CD4-positive, CD25-positive, alpha-beta regulatory T cell (primary cell): ENCODE measurements around the gene ENHO. TPM values are rescaled to one million over a fixed set of nuclear protein-coding genes. Genes with fewer than 3 reads are reported as not detected.

ENCODE experiments used
- ATAC-seq, 2 donors: fragments of 150-1000 bp; cut with Tn5 transposase; one replicate each; pipeline ENCODE4 v1.10.0; 2021; ENCODE audit warnings: low read depth in 2 of 2, moderate number of reproducible peaks in 2 of 2, moderate library complexity in 1 of 2
- DNase-seq, 3 donors: peaks; one replicate each; pipeline versions ENCODE4 v3.0.0 to v3.0.0-alpha.2; 2012 to 2022; ENCODE audit warnings: mixed read lengths in 1 of 3
- H3K27ac ChIP-seq: one replicate; pipeline ENCODE4 v1.7.0; 2013; ENCODE audit warnings: mild to moderate bottlenecking, low read length; ENCODE audit not compliant: insufficient read depth, poor library complexity, severe bottlenecking
- H3K27me3 ChIP-seq: one replicate; pipeline ENCODE4 v1.7.0; 2013; ENCODE audit warnings: low read length; ENCODE audit not compliant: control insufficient read depth, insufficient read depth
- H3K36me3 ChIP-seq: one replicate; pipeline ENCODE4 v1.7.0; 2013; ENCODE audit warnings: mild to moderate bottlenecking, low read length, moderate library complexity; ENCODE audit not compliant: control insufficient read depth, insufficient read depth
- H3K4me1 ChIP-seq: 2 replicates; pipeline ENCODE4 v1.7.0; 2013; ENCODE audit warnings: mild to moderate bottlenecking, low read length; ENCODE audit not compliant: insufficient read depth, control insufficient read depth, poor library complexity, severe bottlenecking
- H3K4me3 ChIP-seq: one replicate; pipeline ENCODE4 v1.7.0; 2013; ENCODE audit warnings: low read depth, mild to moderate bottlenecking, low read length, moderate library complexity
- H3K9me3 ChIP-seq, 2 experiments: 1 replicate in 1 of 2; 2 replicates in 1 of 2; pipeline ENCODE4 v1.7.0; 2013; ENCODE audit warnings: low read length in 2 of 2, mild to moderate bottlenecking in 1 of 2, moderate library complexity in 1 of 2; ENCODE audit not compliant: control insufficient read depth in 2 of 2
- H3K27ac Mint-ChIP-seq, 3 donors: one replicate each; pipeline ENCODE4 v1.8.0; 2020 to 2022; ENCODE audit warnings: mild to moderate bottlenecking in 3 of 3, mixed read lengths in 3 of 3, moderate library complexity in 2 of 3
- H3K27me3 Mint-ChIP-seq: one replicate; pipeline ENCODE4 v1.8.0; 2022; ENCODE audit warnings: mild to moderate bottlenecking, mixed read lengths
- H3K36me3 Mint-ChIP-seq: one replicate; pipeline ENCODE4 v1.8.0; 2020; ENCODE audit warnings: mixed read lengths
- H3K4me1 Mint-ChIP-seq, 4 donors: one replicate each; pipeline ENCODE4 v1.8.0; 2020 to 2022; ENCODE audit warnings: mixed read lengths in 4 of 4, mild to moderate bottlenecking in 1 of 4
- H3K4me3 Mint-ChIP-seq, 4 donors: one replicate each; pipeline ENCODE4 v1.8.0; 2020 to 2022; ENCODE audit warnings: mild to moderate bottlenecking in 4 of 4, mixed read lengths in 4 of 4, moderate library complexity in 3 of 4
- H3K9me3 Mint-ChIP-seq, 7 donors: one replicate each; pipeline ENCODE4 v1.8.0; 2020 to 2022; ENCODE audit warnings: mixed read lengths in 7 of 7, mild to moderate bottlenecking in 3 of 7, moderate library complexity in 2 of 7
- polyA plus RNA-seq, 4 donors: library from polyadenylated mRNA; unstranded; fragments of 300-500 nt; fragmentation: Illumina TruSeq; gene quantifications; one replicate each; pipeline ENCODE4 v1.2.3, GENCODE V29; 2021
- total RNA-seq: library from RNA; stranded (reverse); gene quantifications from one replicate; pipeline ENCODE4 v1.2.3, GENCODE V29; 2022

ENHO gene
- total and polyA plus RNA-seq, 5 donors from 2014 or later = 0.16 to 0.37 TPM; not detected in 3

DNA sequence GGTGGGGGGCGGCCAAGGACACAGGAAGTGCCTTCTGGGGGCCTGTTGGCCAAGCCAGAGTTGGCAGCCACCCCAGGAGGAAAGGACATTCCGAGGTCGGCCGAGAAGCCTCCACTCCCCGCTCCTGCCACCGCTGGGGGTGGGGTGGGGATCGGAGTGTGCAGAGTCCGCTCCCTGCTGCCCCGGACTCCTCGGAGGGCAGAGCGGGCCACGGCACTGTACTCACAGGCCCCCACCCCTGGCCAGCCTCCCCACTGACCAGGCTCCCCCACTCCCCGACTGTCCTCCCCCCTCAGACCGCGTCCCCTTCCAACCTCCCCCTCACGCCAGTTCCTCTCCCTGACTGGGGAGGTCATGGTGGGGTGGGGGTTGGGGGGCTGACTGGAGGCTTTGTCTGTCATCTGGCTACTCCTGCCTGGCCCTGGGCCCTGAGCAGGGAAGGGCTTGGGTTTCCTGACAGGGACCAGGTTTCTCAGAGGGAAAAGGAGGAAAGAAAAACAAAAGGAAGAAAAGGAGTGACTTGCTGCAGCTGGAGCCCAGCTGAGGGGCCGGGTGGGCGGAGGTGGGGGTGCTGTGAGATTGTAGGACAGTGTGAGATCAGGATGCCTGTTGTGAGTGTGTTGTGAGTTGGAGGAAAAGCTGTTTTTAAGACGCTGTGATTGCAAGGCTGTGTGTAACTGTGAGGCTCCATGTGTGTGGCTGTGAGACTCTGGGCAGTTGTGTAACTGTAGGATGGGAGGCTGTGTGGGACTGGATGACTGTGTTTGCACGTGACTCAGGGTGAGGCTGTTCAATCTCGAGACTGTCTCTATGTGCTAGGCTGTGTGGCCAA, 37.0 kb upstream of the ENHO start:
- H3K4me1 ChIP-seq = no peaks in the 10 kb centered on the region
- H3K4me3 ChIP-seq = no peak overlapping the region
- Mint-ChIP-seq H3K27ac (no peak overlapping the region), H3K9me3 (peaks cover 0 to 7% (median 0%) of the 10 kb centered on the region in 7 donors), H3K36me3 (no peaks in the 10 kb centered on the region), H3K27me3 (peaks cover 21% of the 10 kb centered on the region), H3K4me3 (no peak overlapping the region), H3K4me1 (no peaks in the 10 kb centered on the region)
- peaks cover 0 to 9% of the 10 kb centered on the region in 2 experiments for H3K9me3 ChIP-seq
- H3K27ac ChIP-seq = no peak overlapping the region
- H3K27me3 ChIP-seq = peaks cover 2% of the 10 kb centered on the region
- DNase-seq (no peak), ATAC-seq (no peak)
- no peaks in the 10 kb centered on the region for H3K36me3 ChIP-seq

- Mint-ChIP-seq H3K4me3 (no peak overlapping the region), H3K36me3 (no peaks in the 10 kb centered on the region), H3K27ac (no peak overlapping the region), H3K9me3 (peaks cover 0 to 7% (median 0%) of the 10 kb centered on the region in 7 donors), H3K27me3 (peaks cover 25% of the 10 kb centered on the region), H3K4me1 (no peaks in the 10 kb centered on the region)
- H3K27ac ChIP-seq = no peak overlapping the region
- H3K9me3 ChIP-seq = peaks cover 0 to 9% of the 10 kb centered on the region in 2 experiments
- DNase-seq (no peak), ATAC-seq (no peak)
- peaks cover 2% of the 10 kb centered on the region for H3K27me3 ChIP-seq
- no peaks in the 10 kb centered on the region for H3K36me3 ChIP-seq
- no peak overlapping the region for H3K4me3 ChIP-seq
- H3K4me1 ChIP-seq = no peaks in the 10 kb centered on the region
Observed at GRCh38 chr9:34558919-34559623, 36.3 kb upstream of the ENHO start.

- Mint-ChIP-seq H3K27me3 (peaks cover 25% of the 10 kb centered on the region), H3K27ac (no peak overlapping the region), H3K9me3 (peaks cover 0 to 7% (median 0%) of the 10 kb centered on the region in 7 donors), H3K4me1 (no peaks in the 10 kb centered on the region), H3K4me3 (no peak overlapping the region), H3K36me3 (no peaks in the 10 kb centered on the region)
- Histone ChIP-seq H3K36me3 (no peaks in the 10 kb centered on the region), H3K27me3 (peaks cover 2% of the 10 kb centered on the region), H3K9me3 (peaks cover 0 to 9% of the 10 kb centered on the region in 2 experiments), H3K4me1 (no peaks in the 10 kb centered on the region), H3K27ac (no peak overlapping the region), H3K4me3 (no peak overlapping the region)
- no peak for ATAC-seq
- no peak for DNase-seq
Observed at GRCh38 chr9:34558364-34558763, 35.6 kb upstream of the ENHO start.

DNA sequence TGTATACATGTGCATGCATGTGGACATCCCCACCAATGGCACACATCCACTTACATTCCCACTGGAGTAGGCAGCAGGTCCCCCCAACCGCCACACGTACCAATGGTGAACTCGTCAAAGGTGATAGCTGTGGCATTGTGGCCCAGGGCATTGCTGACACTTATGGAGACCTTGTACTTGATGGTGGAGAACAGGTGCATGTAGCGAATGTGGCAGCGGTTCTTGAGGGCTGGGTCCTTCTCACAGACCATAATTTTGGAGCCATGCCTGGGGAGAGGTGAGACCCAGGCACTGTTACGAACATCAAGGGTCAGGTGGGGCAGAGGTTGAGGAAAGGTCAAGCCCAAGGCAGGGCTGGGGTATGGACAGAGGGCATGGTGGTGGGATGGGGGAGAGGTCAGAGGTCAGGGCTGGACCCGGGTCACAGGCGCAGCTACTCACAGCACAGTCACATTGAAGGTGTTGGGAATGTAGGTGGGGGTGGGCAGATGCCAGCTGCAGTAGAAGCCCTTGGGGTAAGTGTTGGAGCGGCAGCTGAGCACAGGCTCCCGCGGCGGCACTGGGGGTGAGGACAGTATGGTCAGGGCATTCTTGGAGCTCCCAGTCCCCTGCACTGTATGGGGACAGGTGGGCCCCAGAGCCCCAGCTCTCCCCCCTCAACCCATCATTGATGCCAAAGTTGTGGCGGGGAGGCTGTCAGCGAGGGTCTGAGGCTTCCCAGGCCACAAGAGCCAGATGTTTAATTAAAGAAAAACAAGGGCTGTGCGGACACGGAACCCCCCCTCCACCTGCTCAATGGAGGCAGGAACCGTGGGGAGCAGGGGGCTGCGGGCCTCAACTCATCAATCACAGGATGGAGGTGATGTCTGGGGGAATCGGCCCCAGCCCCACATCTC, 34.9 kb upstream of the ENHO start:
- Mint-ChIP-seq H3K27me3 (peaks cover 21% of the 10 kb centered on the region), H3K27ac (no peak overlapping the region), H3K4me3 (no peak overlapping the region), H3K36me3 (no peaks in the 10 kb centered on the region), H3K4me1 (no peaks in the 10 kb centered on the region), H3K9me3 (peaks cover 0 to 3% (median 0%) of the 10 kb centered on the region in 7 donors)
- H3K9me3 ChIP-seq = peaks cover 0 to 9% of the 10 kb centered on the region in 2 experiments
- DNase-seq (no peak), ATAC-seq (no peak)
- no peak overlapping the region for H3K27ac ChIP-seq
- H3K36me3 ChIP-seq = no peaks in the 10 kb centered on the region
- peaks cover 2% of the 10 kb centered on the region for H3K27me3 ChIP-seq
- no peak overlapping the region for H3K4me3 ChIP-seq
- H3K4me1 ChIP-seq = no peaks in the 10 kb centered on the region

DNA sequence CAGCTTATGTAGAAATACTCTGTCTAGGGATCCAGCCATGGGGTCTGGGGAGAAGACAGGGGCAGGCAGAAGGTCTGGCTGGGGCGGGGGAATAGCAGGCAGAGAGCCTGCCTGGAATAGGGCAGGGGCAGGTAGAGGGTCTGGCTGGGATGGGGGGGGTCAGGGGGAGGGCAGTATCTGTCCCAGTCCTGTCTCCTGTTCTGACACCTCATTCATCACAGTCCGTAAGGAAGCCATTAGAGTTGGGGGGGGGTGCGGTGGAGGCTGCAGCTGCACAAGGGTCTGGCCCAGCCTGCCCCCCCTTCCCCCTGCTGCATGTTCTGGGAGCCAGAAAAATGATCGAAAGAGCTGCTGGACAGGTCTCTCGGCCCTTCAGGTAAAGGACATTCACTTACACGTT, 34.2 kb upstream of the ENHO start:
- H3K27ac ChIP-seq = no peak overlapping the region
- no peaks in the 10 kb centered on the region for H3K4me1 ChIP-seq
- Mint-ChIP-seq H3K27ac (no peak overlapping the region), H3K27me3 (peaks cover 17% of the 10 kb centered on the region), H3K4me3 (no peak overlapping the region), H3K4me1 (no peaks in the 10 kb centered on the region), H3K9me3 (peaks cover 0 to 3% (median 0%) of the 10 kb centered on the region in 7 donors), H3K36me3 (no peaks in the 10 kb centered on the region)
- H3K9me3 ChIP-seq = peaks cover 0 to 4% of the 10 kb centered on the region in 2 experiments
- no peak for DNase-seq
- H3K36me3 ChIP-seq = no peaks in the 10 kb centered on the region
- no peak for ATAC-seq
- H3K4me3 ChIP-seq = no peak overlapping the region
- peaks cover 1% of the 10 kb centered on the region for H3K27me3 ChIP-seq

DNA sequence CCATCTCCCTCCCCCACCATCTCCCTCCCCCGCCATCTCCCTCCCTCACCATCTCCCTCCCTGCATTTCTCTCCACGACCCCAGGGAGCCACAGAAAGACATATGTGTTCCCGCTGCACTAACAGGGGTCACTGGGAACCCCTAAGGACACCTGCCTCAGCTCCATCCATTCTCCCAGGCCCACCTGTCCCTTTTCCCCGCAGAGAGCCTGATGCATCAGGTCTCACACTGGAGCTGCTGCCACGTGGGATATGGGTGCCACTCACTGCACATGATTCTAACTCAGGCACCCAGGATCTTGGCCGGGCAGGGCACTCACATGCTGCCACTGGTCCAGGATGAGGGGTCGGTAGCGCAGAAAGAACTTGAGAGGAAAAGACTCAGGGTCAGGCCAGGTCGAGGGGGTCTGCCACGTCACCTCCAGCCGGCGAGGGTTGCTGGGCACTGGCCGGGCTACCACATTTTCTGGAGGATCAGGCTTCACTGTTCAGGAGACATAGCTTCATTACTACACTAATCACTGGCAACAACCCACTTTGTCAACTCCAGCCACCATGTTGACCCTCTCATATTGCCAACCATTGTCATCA, 33.2 kb upstream of the ENHO start:
- H3K4me3 ChIP-seq = no peak overlapping the region
- H3K4me1 ChIP-seq = no peaks in the 10 kb centered on the region
- no peak for ATAC-seq
- no peaks in the 10 kb centered on the region for H3K9me3 ChIP-seq
- no peak overlapping the region for H3K27ac Mint-ChIP-seq
- no peaks in the 10 kb centered on the region for H3K36me3 ChIP-seq
- DNase-seq = no peak
- H3K4me1 Mint-ChIP-seq = no peaks in the 10 kb centered on the region
- H3K9me3 Mint-ChIP-seq = no peaks in the 10 kb centered on the region
- H3K27me3 ChIP-seq = no peaks in the 10 kb centered on the region
- no peak overlapping the region for H3K4me3 Mint-ChIP-seq
- no peaks in the 10 kb centered on the region for H3K36me3 Mint-ChIP-seq
- H3K27me3 Mint-ChIP-seq = peaks cover 23% of the 10 kb centered on the region
- H3K27ac ChIP-seq = no peak overlapping the region

- Mint-ChIP-seq H3K36me3 (no peaks in the 10 kb centered on the region), H3K9me3 (no peaks in the 10 kb centered on the region), H3K4me1 (no peaks in the 10 kb centered on the region), H3K4me3 (no peak overlapping the region), H3K27me3 (peaks cover 23% of the 10 kb centered on the region), H3K27ac (no peak overlapping the region)
- Histone ChIP-seq H3K4me1 (no peaks in the 10 kb centered on the region), H3K27ac (no peak overlapping the region), H3K27me3 (no peaks in the 10 kb centered on the region), H3K36me3 (no peaks in the 10 kb centered on the region), H3K4me3 (no peak overlapping the region), H3K9me3 (no peaks in the 10 kb centered on the region)
- DNase-seq (no peak), ATAC-seq (no peak)
Observed at GRCh38 chr9:34555500-34555899, 32.7 kb upstream of the ENHO start.
